H1 (cell line): ENCODE results near the gene DLGAP3. TPM values are rescaled to one million over a fixed set of nuclear protein-coding genes. Genes with fewer than 3 reads are reported as not detected.

ENCODE experiments used
- ATF2 ChIP-seq: IDR thresholded peaks from 2 replicates; pipeline ENCODE4 v1.6.1; 2012; ENCODE audit warnings: low read length, inconsistent platforms
- ATF3 ChIP-seq: IDR thresholded peaks from 2 replicates; pipeline ENCODE4 v1.6.1; 2011; ENCODE audit warnings: low read depth, mild to moderate bottlenecking, low read length; ENCODE audit not compliant: insufficient read depth
- CBX8 ChIP-seq: fragments of 300-800, 300-1000 bp; sonication (generic); IDR thresholded peaks from 2 replicates; pipeline ENCODE4 v1.7.1; 2016; ENCODE audit warnings: low read depth, low read length, borderline replicate concordance
- CHD2 ChIP-seq: IDR thresholded peaks from 2 replicates; pipeline ENCODE4 v1.6.1; 2012; ENCODE audit warnings: low read length, improper control_type of control experiment
- CTCF ChIP-seq, 3 experiments: IDR thresholded peaks; 1 replicate in 2 of 3; 2 replicates in 1 of 3; pipeline versions ENCODE4 v1.5.1 to v1.6.1; 2011; ENCODE audit warnings: low read length in 3 of 3, mild to moderate bottlenecking in 3 of 3, inconsistent platforms in 2 of 3, low read depth in 1 of 3, moderate library complexity in 1 of 3; ENCODE audit not compliant: insufficient read depth in 1 of 3; ENCODE audit errors: control extremely low read depth in 1 of 3
- E2F6 ChIP-seq: IDR thresholded peaks from 2 replicates; pipeline ENCODE4 v1.6.1; 2012; ENCODE audit warnings: inconsistent platforms
- FOSL1 ChIP-seq: IDR thresholded peaks from 2 replicates; pipeline ENCODE4 v1.6.1; 2011; ENCODE audit warnings: mild to moderate bottlenecking, low read depth, low read length, moderate library complexity; ENCODE audit not compliant: insufficient read depth
- HDAC2 ChIP-seq, 2 experiments: fragments of 300-600 bp in 1 of 2; sonication (generic) in 1 of 2; IDR thresholded peaks; 2 replicates each; pipeline ENCODE4 v1.6.1; 2011 to 2012; ENCODE audit warnings: low read depth in 2 of 2, low read length in 2 of 2, mild to moderate bottlenecking in 2 of 2, moderate library complexity in 2 of 2, borderline replicate concordance in 1 of 2, inconsistent platforms in 1 of 2
- JUN ChIP-seq: IDR thresholded peaks from 2 replicates; pipeline ENCODE4 v1.6.1; 2011; ENCODE audit warnings: low read depth, mild to moderate bottlenecking, improper control_type of control experiment, low read length
- MAFK ChIP-seq: IDR thresholded peaks from 2 replicates; pipeline ENCODE4 v1.6.1; 2012; ENCODE audit warnings: low read depth, mild to moderate bottlenecking, improper control_type of control experiment, low read length
- MAX ChIP-seq: IDR thresholded peaks from 2 replicates; pipeline ENCODE4 v1.6.1; 2012; ENCODE audit warnings: inconsistent platforms
- PHF8 ChIP-seq: fragments of 200-600 bp; sonication (generic); conservative IDR thresholded peaks from 2 replicates; pipeline ENCODE4 v1.7.1; 2012; ENCODE audit warnings: low read depth, mild to moderate bottlenecking, inconsistent platforms, low read length, moderate library complexity
- POU5F1 ChIP-seq: IDR thresholded peaks from 2 replicates; pipeline ENCODE4 v1.6.1; 2011; ENCODE audit warnings: low read depth, mild to moderate bottlenecking, low read length, moderate library complexity
- RAD21 ChIP-seq, 2 experiments: IDR thresholded peaks in 1 of 2; conservative IDR thresholded peaks in 1 of 2; 2 replicates each; pipeline ENCODE4 v1.6.1; 2011; ENCODE audit warnings: low read depth in 2 of 2, low read length in 2 of 2, improper control_type of control experiment in 1 of 2, inconsistent platforms in 1 of 2, mild to moderate bottlenecking in 1 of 2, moderate library complexity in 1 of 2
- SIN3A ChIP-seq, 2 experiments: IDR thresholded peaks in 1 of 2; conservative IDR thresholded peaks in 1 of 2; 2 replicates each; pipeline ENCODE4 v1.6.1; 2011 to 2012; ENCODE audit warnings: low read length in 2 of 2, improper control_type of control experiment in 1 of 2, low read depth in 1 of 2, mild to moderate bottlenecking in 1 of 2
- SIRT6 ChIP-seq: IDR thresholded peaks from one replicate; pipeline ENCODE4 v1.7.1; 2012; ENCODE audit warnings: low read length, inconsistent platforms
- SP4 ChIP-seq: IDR thresholded peaks from 2 replicates; pipeline ENCODE4 v1.6.1; 2012; ENCODE audit warnings: low read length, inconsistent platforms
- TBP ChIP-seq: IDR thresholded peaks from 2 replicates; pipeline ENCODE4 v1.6.1; 2011; ENCODE audit warnings: low read depth, low read length, improper control_type of control experiment
- polyA plus RNA-seq, 7 experiments: library from polyadenylated mRNA; depleted of rRNA in 3 of 7; stranded (reverse) in 5 of 7; unstranded in 2 of 7; fragments of >200 nt in 5 of 7; fragments of 200-250 nt in 2 of 7; gene quantifications; 1 replicate in 5 of 7; 2 replicates in 1 of 7; 4 replicates in 1 of 7; pipeline versions ENCODE4 v1.2.1 to v1.2.3, GENCODE V29; 2011 to 2013; ENCODE audit warnings: missing spikeins in 2 of 7, mixed read lengths in 2 of 7
- total RNA-seq: library from RNA; stranded (reverse); fragmentation: NEBNext Ultra II Directional; extraction: Animal tissue kit (Norgen Biotek cat#: 25700); gene quantifications from 2 replicates; pipeline ENCODE4 v1.2.1, GENCODE V29; 2021

The DLGAP3 gene
- total and polyA plus RNA-seq, 2 of the 8 experiments (the other 6 are each of a cell fraction or from before 2014, with no cell fraction given) = 3.8 to 13.2 TPM

GRCh38 chr1:34918977-34919561 is 10.4 kb downstream of the DLGAP3 start (continued):
- TF ChIP-seq CTCF (IDR thresholded peaks at IDR 0.05; ENCODE audit: control extremely low read depth in 1 of 3, insufficient read depth in 1 of 3, low read depth in 1 of 3, low read length in 3 of 3) (peak; percentile 41 to 48 (median 42)), TBP (no peak), HDAC2 (IDR thresholded peaks at IDR 0.05; ENCODE audit: borderline replicate concordance in 1 of 2, low read depth in 2 of 2, low read length in 2 of 2) (no peak), CBX8 (no peak), MAX (peak; percentile 79), RAD21 (IDR thresholded peaks at IDR 0.05 in 1 of 2, conservative IDR thresholded peaks at IDR 0.05 in 1 of 2; ENCODE audit: low read depth in 2 of 2, low read length in 2 of 2) (peak; percentile 58 to 65), E2F6 (peak; percentile 40; the same call in 1 of the 2 replicates), SP4 (no peak), SIN3A (conservative IDR thresholded peaks at IDR 0.05 in 1 of 2, IDR thresholded peaks at IDR 0.05 in 1 of 2; ENCODE audit: low read depth in 1 of 2, low read length in 2 of 2) (peak in 1 of 2 experiments; percentile 75; a peak in 2 of 4 replicates), PHF8 (no peak), SIRT6 (no peak), MAFK (no peak), POU5F1 (no peak), CHD2 (no peak), ATF3 (0 out of 2 replicates have a peak, but pooled peaks have one; percentile 15), FOSL1 (no peak), ATF2 (no peak), JUN (no peak)
